Thymus (tissue), 11 donors: ENCODE results near the gene MACROD2. TPM values are rescaled to one million over a fixed set of nuclear protein-coding genes. Genes with fewer than 3 reads are reported as not detected.

Experiments
- DNase-seq, 9 donors: peaks; one replicate each; pipeline ENCODE4 v3.0.0-alpha.2; 2013; ENCODE audit warnings: low spot score in 9 of 9, low read depth in 6 of 9, missing footprints in 1 of 9
- H3K27ac ChIP-seq, 2 donors: one replicate each; pipeline ENCODE4 v1.5.1; 2013; ENCODE audit warnings: control low read depth in 1 of 2, low read depth in 1 of 2, low read length in 1 of 2, mild to moderate bottlenecking in 1 of 2, moderate library complexity in 1 of 2
- H3K27me3 ChIP-seq, 2 donors: one replicate each; pipeline ENCODE4 v1.5.1; 2013; ENCODE audit warnings: low read length in 1 of 2; ENCODE audit not compliant: control insufficient read depth in 2 of 2, insufficient read depth in 1 of 2
- H3K36me3 ChIP-seq, 2 donors: one replicate each; pipeline ENCODE4 v1.5.1; 2013; ENCODE audit warnings: low read length in 1 of 2, mild to moderate bottlenecking in 1 of 2, moderate library complexity in 1 of 2; ENCODE audit not compliant: control insufficient read depth in 2 of 2, insufficient read depth in 2 of 2
- H3K4me1 ChIP-seq, 2 donors: one replicate each; pipeline ENCODE4 v1.5.1; 2013; ENCODE audit warnings: low read length in 2 of 2; ENCODE audit not compliant: control insufficient read depth in 2 of 2, insufficient read depth in 2 of 2
- H3K4me3 ChIP-seq, 2 donors: one replicate each; pipeline ENCODE4 v1.5.1; 2013; ENCODE audit warnings: low read length in 2 of 2, control low read depth in 1 of 2, mild to moderate bottlenecking in 1 of 2
- H3K9me3 ChIP-seq, 2 donors: one replicate each; pipeline ENCODE4 v1.5.1; 2013; ENCODE audit warnings: low read length in 1 of 2, mild to moderate bottlenecking in 1 of 2; ENCODE audit not compliant: control insufficient read depth in 2 of 2, insufficient read depth in 1 of 2
- WGBS: extraction: QIAGEN DNeasy Blood & Tissue Kit; methylation state at CpG from one replicate; pipeline ENCODE4 v1.1.7; 2013; 5-methylcytosine and 5-hydroxymethylcytosine counted together
- polyA plus RNA-seq: library from polyadenylated mRNA; stranded (reverse); fragments of 200-250 nt; gene quantifications from one replicate; pipeline ENCODE4 v1.2.3, GENCODE V29; 2013
- total RNA-seq: library from RNA; stranded (reverse); fragments of 120-200 nt; gene quantifications from one replicate; pipeline ENCODE4 v1.2.4, GENCODE V29; 2013
- donor health status: healthy.

The MACROD2 gene
- total and polyA plus RNA-seq, 2 donors = 1.6 to 4.2 TPM

DNA sequence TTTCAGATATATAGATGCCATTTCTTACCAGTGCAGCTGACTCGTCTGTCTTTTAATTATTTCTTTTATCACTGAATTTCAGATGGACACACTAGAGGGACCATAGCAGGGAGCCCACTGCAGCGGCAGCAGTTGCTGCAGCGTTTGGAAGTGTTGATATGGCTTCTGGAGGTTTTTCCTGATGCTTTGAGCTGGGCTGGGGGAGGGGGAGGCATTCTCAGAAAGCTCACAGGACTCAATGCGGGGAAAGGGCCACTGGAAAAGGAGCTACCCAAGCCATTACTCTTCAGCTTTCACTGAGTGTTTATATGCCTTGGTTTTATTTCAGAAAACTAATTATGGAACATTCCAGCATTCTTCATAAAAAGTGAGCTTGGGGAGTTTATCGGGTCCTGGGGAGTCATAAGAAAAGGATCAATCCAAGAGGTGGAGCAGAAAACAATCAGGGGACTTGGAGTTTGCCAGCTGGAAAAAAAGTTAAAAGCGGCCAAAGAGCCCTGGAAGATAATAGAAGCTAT, 1082.5 kb downstream of the MACROD2 start:
- WGBS = 85% methylated on average over 6 of the region's 6 CpGs
- DNase-seq = no peak
- H3K36me3 ChIP-seq = no peaks in the 10 kb centered on the region
- no peak overlapping the region for H3K27ac ChIP-seq
- H3K9me3 ChIP-seq = no peaks in the 10 kb centered on the region
- no peaks in the 10 kb centered on the region for H3K4me1 ChIP-seq
- H3K27me3 ChIP-seq = no peaks in the 10 kb centered on the region
- H3K4me3 ChIP-seq = no peak overlapping the region

GRCh38 chr20:15079594-15080340, 1084.5 kb downstream of the MACROD2 start:
- Histone ChIP-seq H3K27me3 (no peaks in the 10 kb centered on the region), H3K4me3 (no peak overlapping the region), H3K4me1 (no peaks in the 10 kb centered on the region), H3K36me3 (no peaks in the 10 kb centered on the region), H3K27ac (no peak overlapping the region), H3K9me3 (no peaks in the 10 kb centered on the region)
- WGBS = 97% methylated on average over 1 of the region's 1 CpG
- DNase-seq = no peak

DNA sequence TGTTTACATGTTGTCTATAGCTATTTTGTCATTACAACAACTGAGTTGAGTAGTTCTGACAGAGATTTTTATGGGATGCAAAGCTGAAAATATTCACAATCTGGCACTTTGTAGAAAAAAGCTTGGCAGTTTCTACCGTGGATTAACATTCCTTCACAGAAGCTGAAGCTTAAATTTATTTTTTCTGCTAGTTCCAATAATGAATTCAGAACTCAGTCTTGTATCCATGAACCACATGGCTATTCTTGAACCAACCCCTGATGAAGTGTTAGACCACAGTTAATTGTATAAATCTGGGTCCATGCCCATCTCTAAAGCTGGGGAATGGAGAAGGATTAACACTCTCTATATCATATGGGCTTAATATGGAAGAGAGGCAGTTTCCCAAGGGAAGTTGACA, 1085.9 kb downstream of the MACROD2 start:
- WGBS = 93% methylated on average over 1 of the region's 1 CpG
- no peaks in the 10 kb centered on the region for H3K36me3 ChIP-seq
- DNase-seq = no peak
- H3K4me1 ChIP-seq = no peaks in the 10 kb centered on the region
- H3K9me3 ChIP-seq = no peaks in the 10 kb centered on the region
- H3K27ac ChIP-seq = no peak overlapping the region
- H3K27me3 ChIP-seq = no peaks in the 10 kb centered on the region
- H3K4me3 ChIP-seq = no peak overlapping the region

DNA sequence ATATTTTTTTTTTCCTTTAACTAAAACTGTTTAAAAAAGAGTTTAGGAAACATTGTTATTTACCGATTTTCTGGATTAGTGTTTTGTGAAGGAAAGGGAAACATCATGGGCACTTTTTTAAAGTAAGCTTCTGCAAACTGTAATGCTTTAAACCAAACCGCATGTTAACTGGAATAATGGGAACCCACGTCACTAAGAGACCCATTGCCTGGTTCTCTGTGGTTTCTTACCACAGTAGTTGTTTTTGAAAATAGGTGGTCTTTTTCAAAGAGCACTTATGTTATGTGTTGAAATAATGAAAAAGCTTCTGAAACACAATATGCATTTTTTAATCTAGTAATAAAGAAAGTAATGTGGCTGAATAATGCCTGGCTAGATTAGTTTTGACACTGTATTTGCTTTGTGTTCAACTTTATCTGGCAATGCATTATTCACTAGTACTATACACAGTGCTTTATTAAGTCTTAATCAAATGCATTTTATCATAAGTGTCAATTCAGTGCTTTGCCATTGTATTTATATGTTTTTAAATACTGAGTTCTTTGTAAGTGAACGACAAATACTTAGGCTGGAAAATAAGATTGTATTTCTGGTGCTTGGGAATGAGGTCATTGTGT, 1096.2 kb downstream of the MACROD2 start:
- peak overlapping the region in 1 of 2 donors; percentile 40 for H3K27ac ChIP-seq
- peak in 2 of 9 donors; percentile 24 to 62 for DNase-seq
- H3K4me3 ChIP-seq = no peak overlapping the region
- no peaks in the 10 kb centered on the region for H3K36me3 ChIP-seq
- H3K4me1 ChIP-seq = peaks cover 0 to 3% of the 10 kb centered on the region in 2 donors
- no peaks in the 10 kb centered on the region for H3K27me3 ChIP-seq
- 41% methylated on average over 4 of the region's 4 CpGs for WGBS
- no peaks in the 10 kb centered on the region for H3K9me3 ChIP-seq

- H3K36me3 ChIP-seq = no peaks in the 10 kb centered on the region
- no peak overlapping the region for H3K4me3 ChIP-seq
- H3K27me3 ChIP-seq = no peaks in the 10 kb centered on the region
- WGBS = 87% methylated on average over 4 of the region's 4 CpGs
- no peak for DNase-seq
- H3K27ac ChIP-seq = no peak overlapping the region
- no peaks in the 10 kb centered on the region for H3K4me1 ChIP-seq
- no peaks in the 10 kb centered on the region for H3K9me3 ChIP-seq
These were observed 1103.0 kb downstream of the MACROD2 start for GRCh38 chr20:15098351-15098750.

GRCh38 chr20:15099130-15099529, 1103.8 kb downstream of the MACROD2 start:
- no peak overlapping the region for H3K4me3 ChIP-seq
- H3K27ac ChIP-seq = no peak overlapping the region
- H3K36me3 ChIP-seq = no peaks in the 10 kb centered on the region
- no peak for DNase-seq
- 95% methylated on average over 1 of the region's 1 CpG for WGBS
- H3K4me1 ChIP-seq = no peaks in the 10 kb centered on the region
- H3K9me3 ChIP-seq = no peaks in the 10 kb centered on the region
- H3K27me3 ChIP-seq = no peaks in the 10 kb centered on the region

DNA sequence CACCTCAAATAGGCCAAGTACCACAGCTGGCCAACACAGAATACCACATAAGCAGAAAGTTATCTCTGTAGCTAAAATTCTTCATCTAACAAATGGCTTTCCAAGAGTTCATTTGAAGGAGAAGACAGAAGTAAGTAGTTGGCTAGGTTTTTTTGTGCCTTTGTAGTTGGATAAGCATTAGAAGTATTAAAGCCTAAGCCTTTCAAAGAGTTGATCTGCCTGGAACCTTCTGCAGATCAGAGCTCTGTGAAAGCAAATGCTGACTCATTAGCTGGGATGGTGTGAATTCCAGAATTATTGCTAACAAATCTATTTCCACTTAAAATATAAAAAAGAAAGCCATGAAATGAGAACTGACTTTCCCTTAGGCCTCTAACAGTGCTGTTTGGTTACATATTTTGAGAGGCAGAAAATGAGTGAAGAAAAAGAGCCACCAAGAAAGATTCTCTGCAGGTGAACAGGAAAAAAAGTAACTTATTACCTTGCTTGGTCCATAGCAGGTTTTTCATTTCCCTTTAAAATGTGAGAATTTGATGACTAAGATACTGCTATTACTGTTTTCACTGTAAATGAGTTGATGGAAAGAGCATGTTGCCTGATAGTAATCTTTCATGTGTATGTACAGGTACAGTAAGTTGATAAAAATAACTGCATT, 1105.3 kb downstream of the MACROD2 start:
- Histone ChIP-seq H3K4me3 (no peak overlapping the region), H3K4me1 (no peaks in the 10 kb centered on the region), H3K27me3 (no peaks in the 10 kb centered on the region), H3K36me3 (no peaks in the 10 kb centered on the region), H3K27ac (peak overlapping the region in 1 of 2 donors; percentile 46), H3K9me3 (no peaks in the 10 kb centered on the region)
- no peak for DNase-seq

GRCh38 chr20:15107931-15108330, 1112.6 kb downstream of the MACROD2 start:
- no peaks in the 10 kb centered on the region for H3K36me3 ChIP-seq
- no peak for DNase-seq
- WGBS = 57% methylated on average over 1 of the region's 1 CpG

DNA sequence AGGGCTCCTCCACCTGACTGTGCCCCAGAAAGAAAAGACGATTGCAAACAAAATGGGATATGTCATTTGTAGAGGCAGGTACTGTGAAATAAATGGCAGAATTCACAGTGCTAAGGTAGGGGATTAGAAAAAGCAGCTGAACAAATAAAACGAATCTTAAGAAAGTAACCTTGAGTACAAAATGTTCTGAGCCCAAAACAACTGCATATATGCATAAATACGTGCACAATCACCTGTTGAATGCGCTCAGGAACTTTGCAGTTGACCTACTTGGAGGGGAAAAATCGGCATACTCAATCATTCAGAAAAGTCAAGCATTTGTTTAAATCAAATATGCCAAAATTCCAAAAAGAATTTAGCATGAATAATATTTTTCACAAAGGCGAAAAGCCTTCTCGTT, 1114.2 kb downstream of the MACROD2 start:
- H3K9me3 ChIP-seq = no peaks in the 10 kb centered on the region

More at GRCh38 chr20:15107931-15108330, 1112.6 kb downstream of the MACROD2 start:
- H3K9me3 ChIP-seq = no peaks in the 10 kb centered on the region
- peaks cover 5 to 16% of the 10 kb centered on the region in 2 donors for H3K4me1 ChIP-seq
- no peak overlapping the region for H3K27ac ChIP-seq
- H3K27me3 ChIP-seq = no peaks in the 10 kb centered on the region
- H3K4me3 ChIP-seq = no peak overlapping the region

More for the DNA sequence above, 1114.2 kb downstream of the MACROD2 start:
- peaks cover 5 to 16% of the 10 kb centered on the region in 2 donors for H3K4me1 ChIP-seq
- 95% methylated on average over 7 of the region's 7 CpGs for WGBS
- H3K27ac ChIP-seq = no peak overlapping the region
- no peaks in the 10 kb centered on the region for H3K36me3 ChIP-seq
- no peaks in the 10 kb centered on the region for H3K27me3 ChIP-seq
- no peak overlapping the region for H3K4me3 ChIP-seq
- no peak for DNase-seq
